Type B pancreatic cell (in vitro differentiated cells): ENCODE results near the gene TATDN3. TPM values are rescaled to one million over a fixed set of nuclear protein-coding genes. Genes with fewer than 3 reads are reported as not detected.

Experiments used
- DNase-seq: peaks from one replicate; pipeline ENCODE4 v3.0.0; 2021; ENCODE audit warnings: mixed read lengths; ENCODE audit not compliant: unreplicated experiment; ENCODE audit errors: extremely low spot score
- H3K27ac Mint-ChIP-seq: 2 replicates; pipeline ENCODE4 v1.8.0; 2021; ENCODE audit warnings: mild to moderate bottlenecking, mixed read lengths
- H3K27me3 Mint-ChIP-seq: 2 replicates; pipeline ENCODE4 v1.8.0; 2021; ENCODE audit warnings: mixed read lengths
- H3K36me3 Mint-ChIP-seq: 2 replicates; pipeline ENCODE4 v1.8.0; 2021; ENCODE audit warnings: mixed read lengths
- H3K4me1 Mint-ChIP-seq: one replicate; pipeline ENCODE4 v1.8.0; 2021; ENCODE audit warnings: mixed read lengths; ENCODE audit not compliant: unreplicated experiment
- H3K4me3 Mint-ChIP-seq: 2 replicates; pipeline ENCODE4 v1.8.0; 2021; ENCODE audit warnings: mild to moderate bottlenecking, mixed read lengths
- H3K9me3 Mint-ChIP-seq: 2 replicates; pipeline ENCODE4 v1.8.0; 2021; ENCODE audit warnings: mixed read lengths
- total RNA-seq: library from RNA; stranded (reverse); gene quantifications from 2 replicates; pipeline ENCODE4 v1.2.1, GENCODE V29; 2021; ENCODE audit warnings: low replicate concordance
- TF ChIP-seq, protein P1 (sequence below): fragments of 200-600 bp; sonication (generic); conservative IDR thresholded peaks from 2 replicates; pipeline ENCODE4 v1.5.0; 2021; ENCODE audit warnings: antibody characterized with exemption, mild to moderate bottlenecking

Gene TATDN3
- total RNA-seq, 1 donor from 2014 or later = 13.8 TPM

DNA sequence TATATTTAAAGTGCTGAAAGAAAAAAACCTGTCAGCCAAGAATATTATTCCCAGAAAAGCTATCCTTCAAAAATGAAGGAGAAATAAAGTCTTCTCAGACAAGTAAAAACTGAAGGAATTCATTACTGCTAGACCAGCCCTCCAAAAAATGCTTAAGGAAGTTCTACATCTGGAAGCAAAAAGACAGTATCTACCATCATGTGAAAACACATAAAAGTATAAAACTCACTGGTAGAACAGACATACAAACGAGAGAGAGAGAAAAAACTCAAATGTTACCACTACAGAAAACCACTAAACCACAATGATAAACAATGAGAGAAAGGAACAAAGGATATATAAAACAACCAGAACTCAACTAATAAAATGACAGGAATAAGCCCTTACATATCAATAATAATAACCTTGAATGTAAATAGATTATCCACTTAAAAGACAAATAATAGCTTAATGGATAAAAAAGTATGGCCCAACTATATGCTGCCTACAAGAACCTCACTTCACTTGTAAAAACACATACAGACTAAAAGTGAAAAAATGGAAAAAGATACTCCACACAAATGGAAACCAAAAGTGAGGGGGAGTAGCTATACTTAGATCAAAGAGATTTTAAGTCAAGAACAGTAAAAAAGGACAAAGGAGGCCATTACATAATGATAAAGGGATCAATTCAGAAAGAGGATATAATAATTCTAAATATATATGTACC, 22.1 kb upstream of the TATDN3 start:
- no peak for DNase-seq
- Mint-ChIP-seq H3K27ac (no peak overlapping the region), H3K4me1 (no peaks in the 10 kb centered on the region), H3K9me3 (peaks cover 25% of the 10 kb centered on the region), H3K4me3 (no peak overlapping the region), H3K27me3 (no peaks in the 10 kb centered on the region), H3K36me3 (peaks cover 83% of the 10 kb centered on the region)
- TF ChIP-seq, protein P1, sequence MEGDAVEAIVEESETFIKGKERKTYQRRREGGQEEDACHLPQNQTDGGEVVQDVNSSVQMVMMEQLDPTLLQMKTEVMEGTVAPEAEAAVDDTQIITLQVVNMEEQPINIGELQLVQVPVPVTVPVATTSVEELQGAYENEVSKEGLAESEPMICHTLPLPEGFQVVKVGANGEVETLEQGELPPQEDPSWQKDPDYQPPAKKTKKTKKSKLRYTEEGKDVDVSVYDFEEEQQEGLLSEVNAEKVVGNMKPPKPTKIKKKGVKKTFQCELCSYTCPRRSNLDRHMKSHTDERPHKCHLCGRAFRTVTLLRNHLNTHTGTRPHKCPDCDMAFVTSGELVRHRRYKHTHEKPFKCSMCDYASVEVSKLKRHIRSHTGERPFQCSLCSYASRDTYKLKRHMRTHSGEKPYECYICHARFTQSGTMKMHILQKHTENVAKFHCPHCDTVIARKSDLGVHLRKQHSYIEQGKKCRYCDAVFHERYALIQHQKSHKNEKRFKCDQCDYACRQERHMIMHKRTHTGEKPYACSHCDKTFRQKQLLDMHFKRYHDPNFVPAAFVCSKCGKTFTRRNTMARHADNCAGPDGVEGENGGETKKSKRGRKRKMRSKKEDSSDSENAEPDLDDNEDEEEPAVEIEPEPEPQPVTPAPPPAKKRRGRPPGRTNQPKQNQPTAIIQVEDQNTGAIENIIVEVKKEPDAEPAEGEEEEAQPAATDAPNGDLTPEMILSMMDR = no peak

DNA sequence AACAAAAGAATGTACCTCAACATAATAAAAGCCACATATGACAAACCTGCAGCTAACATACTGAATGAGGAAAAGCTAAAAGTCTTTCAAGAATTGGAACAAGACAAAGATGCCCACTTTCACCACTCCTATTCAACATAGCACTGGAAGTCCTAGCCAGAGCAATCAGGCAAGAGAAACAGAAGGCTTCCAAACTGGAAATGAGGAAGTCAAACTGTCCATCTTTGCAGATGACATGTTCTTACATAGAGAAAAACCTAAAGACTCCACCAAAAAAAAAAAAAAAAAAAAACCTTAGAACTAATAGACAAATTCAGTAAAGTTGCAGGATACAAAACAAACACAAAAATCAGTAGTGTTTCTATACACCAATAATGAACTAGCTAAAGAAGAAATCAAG, 20.4 kb upstream of the TATDN3 start:
- DNase-seq = no peak
- no peaks in the 10 kb centered on the region for H3K27me3 Mint-ChIP-seq
- H3K9me3 Mint-ChIP-seq = peaks cover 20% of the 10 kb centered on the region
- H3K27ac Mint-ChIP-seq = no peak overlapping the region
- TF ChIP-seq, protein P1 = no peak
- no peaks in the 10 kb centered on the region for H3K4me1 Mint-ChIP-seq
- peaks cover 81% of the 10 kb centered on the region for H3K36me3 Mint-ChIP-seq
- H3K4me3 Mint-ChIP-seq = no peak overlapping the region

DNA sequence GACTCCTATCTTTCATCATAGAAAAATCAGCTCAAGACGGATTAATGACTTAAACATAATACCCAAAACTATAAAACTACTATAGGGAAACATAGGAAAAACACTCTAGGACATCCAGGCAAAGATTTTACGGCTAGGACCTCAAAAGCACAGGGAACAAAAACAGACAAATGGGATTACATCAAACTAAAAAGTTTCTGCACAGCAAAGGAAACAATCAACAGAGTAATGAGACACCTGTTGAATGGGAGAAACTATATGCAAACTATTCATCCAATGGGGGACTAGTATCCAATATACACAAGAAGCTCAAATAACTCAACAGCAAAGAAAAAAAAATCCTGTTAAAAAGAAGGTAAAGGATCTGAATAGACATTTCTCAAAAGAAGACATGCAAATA, 18.7 kb upstream of the TATDN3 start:
- no peak overlapping the region for H3K27ac Mint-ChIP-seq
- peaks cover 20% of the 10 kb centered on the region for H3K9me3 Mint-ChIP-seq
- H3K4me1 Mint-ChIP-seq = no peaks in the 10 kb centered on the region
- no peaks in the 10 kb centered on the region for H3K27me3 Mint-ChIP-seq
- TF ChIP-seq, protein P1 = no peak
- peaks cover 81% of the 10 kb centered on the region for H3K36me3 Mint-ChIP-seq
- no peak for DNase-seq
- no peak overlapping the region for H3K4me3 Mint-ChIP-seq

DNA sequence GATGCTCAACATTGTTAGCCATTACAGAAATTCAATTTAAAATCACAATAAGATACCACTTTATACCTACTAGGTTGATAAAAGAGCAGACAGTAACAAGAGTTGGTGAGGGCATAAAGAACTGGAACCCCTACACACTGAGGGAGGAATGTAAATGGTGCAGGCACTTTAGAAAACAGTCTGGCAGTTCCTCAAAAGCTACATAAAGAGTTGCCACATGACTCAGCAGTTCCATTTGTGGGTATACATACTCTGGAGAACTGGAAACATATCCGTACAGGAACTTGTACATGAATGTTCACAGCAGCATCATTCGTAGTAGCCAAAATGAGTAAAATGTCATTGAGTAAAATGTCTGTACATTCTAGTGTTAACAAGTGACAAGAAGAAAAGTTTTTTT, 17.1 kb upstream of the TATDN3 start:
- Mint-ChIP-seq H3K4me3 (no peak overlapping the region), H3K36me3 (peaks cover 68% of the 10 kb centered on the region)
- no peak for DNase-seq

DNA sequence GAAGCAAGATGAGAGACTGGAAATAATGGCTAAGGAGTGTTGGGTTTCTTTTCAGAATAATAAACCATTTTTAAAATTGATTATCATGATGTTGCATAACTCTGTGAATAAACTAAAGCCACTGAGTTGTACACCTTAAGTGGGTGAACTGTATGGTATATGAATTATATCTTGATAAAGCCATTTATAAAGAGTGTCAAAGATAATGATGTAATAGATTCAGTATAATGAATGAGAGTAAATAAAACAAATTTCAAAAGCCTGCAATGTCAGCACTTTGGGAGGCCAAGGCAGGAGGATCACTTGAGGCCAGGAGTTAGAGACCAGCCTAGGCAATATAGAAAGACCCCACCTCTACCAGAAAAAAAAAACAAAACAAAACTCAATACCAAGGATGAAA, 16.5 kb upstream of the TATDN3 start:
- DNase-seq = no peak
- TF ChIP-seq, protein P1 = no peak
- no peaks in the 10 kb centered on the region for H3K4me1 Mint-ChIP-seq
- H3K4me3 Mint-ChIP-seq = no peak overlapping the region
- H3K9me3 Mint-ChIP-seq = peaks cover 2% of the 10 kb centered on the region
- H3K27ac Mint-ChIP-seq = no peak overlapping the region
- peaks cover 62% of the 10 kb centered on the region for H3K36me3 Mint-ChIP-seq
- H3K27me3 Mint-ChIP-seq = no peaks in the 10 kb centered on the region

More for the DNA sequence above, 17.1 kb upstream of the TATDN3 start:
- Mint-ChIP-seq H3K27me3 (no peaks in the 10 kb centered on the region), H3K4me1 (no peaks in the 10 kb centered on the region), H3K27ac (no peak overlapping the region), H3K9me3 (peaks cover 9% of the 10 kb centered on the region)
- TF ChIP-seq, protein P1 = no peak
